HepG2 (cell line): ENCODE data around the gene SLC28A1. TPM values are rescaled to one million over a fixed set of nuclear protein-coding genes. Genes with fewer than 3 reads are reported as not detected.

Experiments used
- ATAC-seq: fragments of 200-7000 bp; cut with Tn5 transposase; 3 replicates; pipeline ENCODE4 v1.9.1; 2020; ENCODE audit warnings: mild to moderate bottlenecking, moderate library complexity
- BruUV-seq: library from RNA; stranded (reverse); fragments of 400-500 nt; replicated peaks from 2 replicates; lab custom pipeline; 2021; lab: Mats Ljungman, UMichigan
- CTCF ChIA-PET: fragments of 300-600 bp; formaldehyde crosslinking; extraction: SDS; loops from one replicate; lab custom pipeline; 2021; ENCODE audit warnings: low total read pairs, inconsistent platforms, low intra/inter-chr PET ratio; lab: Yijun Ruan, JAX
- POLR2A ChIA-PET: fragments of 350-600 bp; sonication (Branson Sonifier 250); formaldehyde crosslinking; loops from one replicate; lab custom pipeline; 2020; ENCODE audit warnings: antibody characterized with exemption, inconsistent platforms; lab: Yijun Ruan, JAX
- DNase-seq: peaks from one replicate; pipeline ENCODE4 v3.0.0-alpha.2; 2015; ENCODE audit warnings: low spot score
- FAIRE-seq: peaks from 3 replicates; lab custom pipeline; 2011; peaks lifted over from hg19 to GRCh38; lab: Jason Lieb, UNC
- H2AFZ ChIP-seq: one replicate; pipeline ENCODE4 v1.6.1; 2011; ENCODE audit warnings: low read length, inconsistent platforms
- H3K27ac ChIP-seq: fragments of 300-600 bp; 3 replicates; pipeline ENCODE4 v1.8.0; 2011; ENCODE audit warnings: mixed run types, mild to moderate bottlenecking, mixed read lengths, low read length, inconsistent platforms; ENCODE audit not compliant: insufficient read depth; ENCODE audit errors: extremely low read length
- H3K27me3 ChIP-seq, 2 experiments: fragments of 200-600 bp in 1 of 2; 2 replicates in 1 of 2; 3 replicates in 1 of 2; pipeline versions ENCODE4 v1.6.0 to v1.8.0; 2011; ENCODE audit warnings: low read length in 2 of 2, mild to moderate bottlenecking in 2 of 2, moderate library complexity in 2 of 2, inconsistent platforms in 1 of 2; ENCODE audit not compliant: insufficient read depth in 2 of 2, control insufficient read depth in 1 of 2
- H3K36me3 ChIP-seq, 2 experiments: fragments of 200-600 bp in 1 of 2; replicated peaks in 1 of 2; 2 replicates in 1 of 2; 3 replicates in 1 of 2; pipeline versions ENCODE4 v1.5.1 to v1.8.0; 2011; ENCODE audit warnings: low read length in 2 of 2, inconsistent platforms in 1 of 2; ENCODE audit not compliant: insufficient read depth in 2 of 2, control insufficient read depth in 1 of 2
- H3K4me1 ChIP-seq: 2 replicates; pipeline ENCODE4 v1.5.1; 2012; ENCODE audit warnings: low read length, inconsistent platforms; ENCODE audit not compliant: insufficient read depth
- H3K4me2 ChIP-seq: 2 replicates; pipeline ENCODE4 v1.6.0; 2011; ENCODE audit warnings: low read depth, low read length, inconsistent platforms
- H3K4me3 ChIP-seq, 3 experiments: fragments of 200-600 bp in 1 of 3; sonication (generic), shearing (Covaris generic) in 1 of 3; replicated peaks in 1 of 3; 2 replicates each; pipeline ENCODE4 v1.5.1; 2011 to 2016; ENCODE audit warnings: low read length in 3 of 3, inconsistent platforms in 2 of 3, low read depth in 2 of 3, mild to moderate bottlenecking in 2 of 3, control low read depth in 1 of 3, mixed read lengths in 1 of 3; ENCODE audit not compliant: insufficient read depth in 1 of 3
- H3K79me2 ChIP-seq: one replicate; pipeline ENCODE4 v1.6.1; 2011; ENCODE audit warnings: low read length, inconsistent platforms; ENCODE audit not compliant: insufficient read depth
- H3K9ac ChIP-seq: 2 replicates; pipeline ENCODE4 v1.6.0; 2011; ENCODE audit warnings: mild to moderate bottlenecking, low read depth, low read length, inconsistent platforms; ENCODE audit not compliant: insufficient read depth
- H3K9me3 ChIP-seq: 2 replicates; pipeline ENCODE4 v1.5.1; 2012; ENCODE audit warnings: mild to moderate bottlenecking, low read length
- H4K20me1 ChIP-seq: 2 replicates; pipeline ENCODE4 v1.6.0; 2011; ENCODE audit warnings: inconsistent platforms, mild to moderate bottlenecking, low read length, moderate library complexity; ENCODE audit not compliant: insufficient read depth
- AFF4 ChIP-seq: sonication (generic); formaldehyde crosslinking; IDR thresholded peaks from 2 replicates; pipeline ENCODE4 v1.4.0; 2020; ENCODE audit warnings: missing genetic modification reagents
- CTCF ChIP-seq: sonication (generic); formaldehyde crosslinking; IDR thresholded peaks from 2 replicates; pipeline ENCODE4 v1.5.0; 2020; ENCODE audit warnings: mild to moderate bottlenecking, missing genetic modification reagents, moderate library complexity
- FOXA3 ChIP-seq: IDR thresholded peaks from 2 replicates; pipeline ENCODE4 v1.6.1; 2016; ENCODE audit warnings: missing genetic modification reagents, missing compliant biosample characterization
- FOXP1 ChIP-seq, 2 experiments: fragments of 450-650 bp in 1 of 2; IDR thresholded peaks; 2 replicates each; pipeline ENCODE4 v1.6.1; 2017 to 2018; ENCODE audit warnings: antibody characterized with exemption in 1 of 2
- KDM5A ChIP-seq: fragments of 200-600 bp; sonication (generic); IDR thresholded peaks from 2 replicates; pipeline ENCODE4 v1.7.0; 2018; ENCODE audit warnings: antibody characterized with exemption, mild to moderate bottlenecking, low read length, borderline replicate concordance
- KLF13 ChIP-seq: sonication (generic); formaldehyde crosslinking; IDR thresholded peaks from 2 replicates; pipeline ENCODE4 v1.4.0; 2020; ENCODE audit warnings: mild to moderate bottlenecking, missing genetic modification reagents
- KLF6 ChIP-seq: IDR thresholded peaks from 2 replicates; pipeline ENCODE4 v1.8.0; 2016; ENCODE audit warnings: missing biosample characterization, missing genetic modification reagents
- KMT2B ChIP-seq: IDR thresholded peaks from 2 replicates; pipeline ENCODE4 v1.6.1; 2016; ENCODE audit warnings: missing genetic modification reagents, missing compliant biosample characterization
- LCORL ChIP-seq, 2 experiments: fragments of 450-650 bp in 1 of 2; sonication (generic) in 1 of 2; formaldehyde crosslinking in 1 of 2; IDR thresholded peaks; 2 replicates each; pipeline versions ENCODE4 v1.5.0 to v1.6.1; 2017 to 2020; ENCODE audit warnings: antibody characterized with exemption in 1 of 2, missing genetic modification reagents in 1 of 2
- MEIS1 ChIP-seq: sonication (generic); formaldehyde crosslinking; IDR thresholded peaks from 2 replicates; pipeline ENCODE4 v1.9.0; 2021; ENCODE audit warnings: mild to moderate bottlenecking, missing genetic modification reagents, moderate library complexity, borderline replicate concordance
- RAD21 ChIP-seq: fragments of 450-650 bp; formaldehyde crosslinking; IDR thresholded peaks from 2 replicates; pipeline ENCODE4 v1.5.0; 2020; ENCODE audit warnings: mild to moderate bottlenecking
- SMC3 ChIP-seq: IDR thresholded peaks from 2 replicates; pipeline ENCODE4 v1.6.1; 2011; ENCODE audit warnings: low read length, improper control_type of control experiment
- STAG1 ChIP-seq: sonication (generic); formaldehyde crosslinking; IDR thresholded peaks from 2 replicates; pipeline ENCODE4 v1.4.0; 2020; ENCODE audit warnings: missing genetic modification reagents
- XRCC5 ChIP-seq: fragments of 200-400 bp; formaldehyde crosslinking; optimal IDR thresholded peaks from 2 replicates; pipeline ENCODE3; 2017; ENCODE audit warnings: mild to moderate bottlenecking, low read length
- ZBTB1 ChIP-seq: sonication (generic); formaldehyde crosslinking; IDR thresholded peaks from 2 replicates; pipeline ENCODE4 v1.4.0; 2020; ENCODE audit warnings: missing genetic modification reagents, borderline replicate concordance
- ZC3H4 ChIP-seq: sonication (generic); formaldehyde crosslinking; IDR thresholded peaks from 2 replicates; pipeline ENCODE4 v1.4.0; 2020; ENCODE audit warnings: missing genetic modification reagents, borderline replicate concordance
- ZNF282 ChIP-seq: fragments of 450-650 bp; IDR thresholded peaks from 2 replicates; pipeline ENCODE4 v1.6.1; 2018; ENCODE audit not compliant: partially characterized antibody
- ZNF33B ChIP-seq: sonication (generic); formaldehyde crosslinking; IDR thresholded peaks from 2 replicates; pipeline ENCODE4 v1.5.1; 2020; ENCODE audit warnings: mild to moderate bottlenecking, missing genetic modification reagents
- ZNF441 ChIP-seq: sonication (generic); formaldehyde crosslinking; IDR thresholded peaks from 2 replicates; pipeline ENCODE4 v1.7.0; 2021; ENCODE audit warnings: missing genetic modification reagents, borderline replicate concordance
- WGBS: methylation state at CpG from one replicate; pipeline ENCODE4 v1.1.6; 2017; ENCODE audit warnings: low lambda C conversion rate; 5-methylcytosine and 5-hydroxymethylcytosine counted together
- in situ Hi-C: cut with HindIII; loops from 2 replicates; pipeline ENCODE4 v1.10.0; 2017; ENCODE audit warnings: low pct_unique_long_range_greater_than_20kb; ENCODE audit not compliant: extremely low pct_ligation_motif_present
- intact Hi-C: fragments of 100-400 bp; cut with micrococcal nuclease; formaldehyde crosslinking; loops from one replicate; pipeline ENCODE4 v1.10.0; 2022; ENCODE audit not compliant: unreplicated experiment
- polyA plus RNA-seq, 8 experiments: library from polyadenylated mRNA; depleted of rRNA in 3 of 8; stranded (reverse) in 7 of 8; unstranded in 1 of 8; fragments of >200 nt; fragmentation: Illumina TruSeq in 4 of 8; extraction: Trizol in 4 of 8; gene quantifications; 2 replicates each; pipeline versions ENCODE4 v1.2.1 to v1.2.3, GENCODE V29; 2011 to 2016; ENCODE audit warnings: low read depth in 4 of 8, missing spikeins in 1 of 8, mixed read lengths in 1 of 8; ENCODE audit not compliant: insufficient read depth in 1 of 8
- total RNA-seq, 5 experiments: library from RNA; depleted of rRNA; stranded (reverse); fragments of >200 nt; fragmentation: Illumina TruSeq; extraction: Trizol; gene quantifications; 2 replicates each; pipeline ENCODE4 v1.2.3, GENCODE V29; 2016; ENCODE audit warnings: low read depth in 1 of 5
- TF ChIP-seq, protein P1 (sequence below): sonication (generic); formaldehyde crosslinking; conservative IDR thresholded peaks from 2 replicates; pipeline ENCODE4 v1.8.0; 2022; ENCODE audit warnings: low read depth, missing genetic modification reagents

SLC28A1 gene
- total and polyA plus RNA-seq, 2 of the 13 experiments (the other 11 are each of a cell fraction or from before 2014, with no cell fraction given), result 0.31 to 5.8 TPM

DNA sequence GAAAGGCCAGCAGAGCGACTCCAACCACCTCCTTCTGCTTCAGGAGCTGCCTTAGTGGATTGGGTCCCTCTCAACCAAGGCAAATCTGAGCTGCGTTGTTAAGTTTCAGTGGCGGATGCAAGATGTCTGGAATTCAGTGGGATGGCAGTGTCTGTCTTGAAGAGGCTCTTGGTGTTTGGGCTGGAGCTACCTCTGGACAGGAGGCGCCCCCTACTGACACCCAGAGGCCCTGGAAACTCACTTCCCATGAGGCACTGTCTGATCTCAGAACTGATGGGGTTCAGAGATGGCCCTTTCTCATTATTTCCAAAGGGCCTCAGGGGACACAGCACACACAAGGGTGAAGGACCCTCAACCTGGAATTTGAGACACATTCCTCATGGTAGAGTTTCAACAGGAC is 6.0 kb upstream of the SLC28A1 start:
- FAIRE-seq (no peak), ATAC-seq (peak; percentile 65), DNase-seq (peak; percentile 22)
- H3K4me1 ChIP-seq, result peaks cover 53% of the 10 kb centered on the region
- no peak overlapping the region for H3K9ac ChIP-seq
- in situ Hi-C loops (no loop called here), intact Hi-C loops (loop anchor here (10.0 kb wide), 1 partner anchor 54 kb away; no protein-coding TSS in a partner anchor)
- no TSS peak for BruUV-seq
- H3K4me3 ChIP-seq, result no peak overlapping the region
- no peaks in the 10 kb centered on the region for H3K36me3 ChIP-seq
- no peaks in the 10 kb centered on the region for H3K9me3 ChIP-seq
- ChIA-PET POLR2A (no interaction called here), CTCF (interaction anchor here (1.0 kb wide), 1 partner anchor 33 kb away, joined by 3 read pairs; no protein-coding TSS in a partner anchor)
- no peak overlapping the region for H3K4me2 ChIP-seq
- no peaks in the 10 kb centered on the region for H4K20me1 ChIP-seq
- no peak overlapping the region for H2AFZ ChIP-seq
- H3K27me3 ChIP-seq, result peaks cover 0 to 11% of the 10 kb centered on the region in 2 experiments; a peak in 1 of 5 replicates
- no peak overlapping the region for H3K27ac ChIP-seq
- WGBS, result 41% methylated on average over 4 of the region's 4 CpGs
- H3K79me2 ChIP-seq, result no peaks in the 10 kb centered on the region
- TF ChIP-seq KMT2B (CRISPR knock-in tag), result no peak
- TF ChIP-seq FOXP1 (IDR thresholded peaks at IDR 0.05), result no peak
- no peak for TF ChIP-seq FOXP1 (CRISPR knock-in tag; IDR thresholded peaks at IDR 0.05)
- TF ChIP-seq SMC3, result peak; percentile 56
- TF ChIP-seq KDM5A, result no peak
- 0 out of 2 replicates have a peak, but pooled peaks have one; percentile 10 for TF ChIP-seq FOXA3
- no peak for TF ChIP-seq ZBTB1
- TF ChIP-seq RAD21 (CRISPR knock-in tag), result peak; percentile 34; the same call in 1 of the 2 replicates
- TF ChIP-seq ZNF33B, result no peak
- TF ChIP-seq KLF6, result no peak
- no peak for TF ChIP-seq ZNF441 (CRISPR knock-in tag)
- no peak for TF ChIP-seq ZNF282
- peak; percentile 77 for TF ChIP-seq CTCF (CRISPR knock-in tag)
- peak; percentile 74 for TF ChIP-seq STAG1 (CRISPR knock-in tag)
- TF ChIP-seq MEIS1, result no peak
- TF ChIP-seq, protein P1, sequence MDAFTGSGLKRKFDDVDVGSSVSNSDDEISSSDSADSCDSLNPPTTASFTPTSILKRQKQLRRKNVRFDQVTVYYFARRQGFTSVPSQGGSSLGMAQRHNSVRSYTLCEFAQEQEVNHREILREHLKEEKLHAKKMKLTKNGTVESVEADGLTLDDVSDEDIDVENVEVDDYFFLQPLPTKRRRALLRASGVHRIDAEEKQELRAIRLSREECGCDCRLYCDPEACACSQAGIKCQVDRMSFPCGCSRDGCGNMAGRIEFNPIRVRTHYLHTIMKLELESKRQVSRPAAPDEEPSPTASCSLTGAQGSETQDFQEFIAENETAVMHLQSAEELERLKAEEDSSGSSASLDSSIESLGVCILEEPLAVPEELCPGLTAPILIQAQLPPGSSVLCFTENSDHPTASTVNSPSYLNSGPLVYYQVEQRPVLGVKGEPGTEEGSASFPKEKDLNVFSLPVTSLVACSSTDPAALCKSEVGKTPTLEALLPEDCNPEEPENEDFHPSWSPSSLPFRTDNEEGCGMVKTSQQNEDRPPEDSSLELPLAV (CRISPR knock-in tag), result no peak
- peak; percentile 26 for TF ChIP-seq XRCC5
- TF ChIP-seq AFF4 (CRISPR knock-in tag), result no peak
- no peak for TF ChIP-seq ZC3H4
- no peak for TF ChIP-seq LCORL (IDR thresholded peaks at IDR 0.05)
- 0 out of 2 replicates have a peak, but pooled peaks have one; percentile 29 for TF ChIP-seq LCORL (CRISPR knock-in tag; IDR thresholded peaks at IDR 0.05)
- no peak for TF ChIP-seq KLF13 (CRISPR knock-in tag)
